Trophoblast cell (in vitro differentiated cells and primary cell): ENCODE measurements around the gene DMXL1.
"Not testable (repeated sequence)": the region's sequence is repeated elsewhere in the genome, so short reads cannot be mapped to it uniquely, and the experiment has no call there.

ENCODE experiments used
- DNase-seq, 2 donors: peaks; one replicate each; pipeline ENCODE4 v3.0.0-alpha.2; 2016
- H2AFZ ChIP-seq: 2 replicates; pipeline ENCODE4 v1.6.1; 2013; ENCODE audit warnings: low read length, moderate library complexity, mild to moderate bottlenecking; ENCODE audit not compliant: insufficient read depth, poor library complexity
- H2AK5ac ChIP-seq: 2 replicates; pipeline ENCODE4 v1.6.1; 2013; ENCODE audit warnings: mild to moderate bottlenecking, low read length
- H2BK120ac ChIP-seq: 2 replicates; pipeline ENCODE4 v1.6.1; 2013; ENCODE audit warnings: low read length, mild to moderate bottlenecking, moderate library complexity; ENCODE audit not compliant: insufficient read depth, poor library complexity
- H2BK12ac ChIP-seq: 2 replicates; pipeline ENCODE4 v1.6.1; 2013; ENCODE audit warnings: mild to moderate bottlenecking, low read length, moderate library complexity
- H2BK5ac ChIP-seq: 2 replicates; pipeline ENCODE4 v1.6.1; 2013; ENCODE audit warnings: low read length, low read depth, moderate library complexity, mild to moderate bottlenecking; ENCODE audit not compliant: poor library complexity
- H3K14ac ChIP-seq: 2 replicates; pipeline ENCODE4 v1.6.1; 2013; ENCODE audit warnings: mild to moderate bottlenecking, low read length
- H3K18ac ChIP-seq: 2 replicates; pipeline ENCODE4 v1.6.1; 2013; ENCODE audit warnings: mild to moderate bottlenecking, low read length
- H3K23ac ChIP-seq: 2 replicates; pipeline ENCODE4 v1.6.1; 2013; ENCODE audit warnings: low read length
- H3K27ac ChIP-seq: 2 replicates; pipeline ENCODE4 v1.5.1; 2013; ENCODE audit warnings: low read depth, mild to moderate bottlenecking, inconsistent platforms, low read length, moderate library complexity
- H3K27me3 ChIP-seq: 2 replicates; pipeline ENCODE4 v1.6.1; 2013; ENCODE audit warnings: inconsistent platforms, mild to moderate bottlenecking, low read length, moderate library complexity; ENCODE audit not compliant: insufficient read depth
- H3K36me3 ChIP-seq, 2 experiments: 1 replicate in 1 of 2; 2 replicates in 1 of 2; pipeline ENCODE4 v1.6.1; 2013; ENCODE audit warnings: low read length in 2 of 2, mild to moderate bottlenecking in 2 of 2, moderate library complexity in 1 of 2; ENCODE audit not compliant: insufficient read depth in 2 of 2, control insufficient read depth in 1 of 2
- H3K4ac ChIP-seq: 2 replicates; pipeline ENCODE4 v1.6.1; 2013; ENCODE audit warnings: low read depth, mild to moderate bottlenecking, low read length, moderate library complexity
- H3K4me1 ChIP-seq, 2 experiments: 1 replicate in 1 of 2; 2 replicates in 1 of 2; pipeline ENCODE4 v1.6.1; 2013; ENCODE audit warnings: low read length in 2 of 2, mild to moderate bottlenecking in 2 of 2, moderate library complexity in 1 of 2; ENCODE audit not compliant: insufficient read depth in 2 of 2, control insufficient read depth in 1 of 2
- H3K4me2 ChIP-seq: 2 replicates; pipeline ENCODE4 v1.6.1; 2013; ENCODE audit warnings: inconsistent platforms, mild to moderate bottlenecking, low read length, moderate library complexity
- H3K4me3 ChIP-seq: 2 replicates; pipeline ENCODE4 v1.5.1; 2013; ENCODE audit warnings: mild to moderate bottlenecking, low read depth, low read length, inconsistent platforms
- H3K79me1 ChIP-seq: one replicate; pipeline ENCODE4 v1.6.1; 2013; ENCODE audit warnings: low read length
- H3K79me2 ChIP-seq: 2 replicates; pipeline ENCODE4 v1.6.1; 2013; ENCODE audit warnings: low read length, mild to moderate bottlenecking; ENCODE audit not compliant: control insufficient read depth, insufficient read depth, poor library complexity
- H3K9ac ChIP-seq: 2 replicates; pipeline ENCODE4 v1.6.1; 2013; ENCODE audit warnings: mild to moderate bottlenecking, low read length
- H3K9me3 ChIP-seq: 2 replicates; pipeline ENCODE4 v1.6.1; 2013; ENCODE audit warnings: low read depth, mild to moderate bottlenecking, control low read depth, inconsistent platforms, low read length; ENCODE audit not compliant: insufficient read depth
- H4K12ac ChIP-seq: 2 replicates; pipeline ENCODE4 v1.6.1; 2013; ENCODE audit warnings: low read depth, mild to moderate bottlenecking, low read length, moderate library complexity
- H4K8ac ChIP-seq: 2 replicates; pipeline ENCODE4 v1.6.1; 2013; ENCODE audit warnings: low read depth, mild to moderate bottlenecking, low read length, moderate library complexity
- H4K91ac ChIP-seq: one replicate; pipeline ENCODE4 v1.6.1; 2013; ENCODE audit warnings: low read depth, mild to moderate bottlenecking, low read length, moderate library complexity
- WGBS: extraction: QIAGEN DNeasy Blood & Tissue Kit; methylation state at CpG from one replicate; pipeline ENCODE4 v1.1.7; 2013; ENCODE audit warnings: missing lambda C conversion rate; ENCODE audit not compliant: insufficient read length, insufficient coverage; ENCODE audit errors: extremely low coverage; 5-methylcytosine and 5-hydroxymethylcytosine counted together

The DMXL1 gene

GRCh38 chr5:119238265-119239118 lies 167.6 kb downstream of the DMXL1 start:
- no peaks in the 10 kb centered on the region for H3K9me3 ChIP-seq
- H3K27me3 ChIP-seq = no peaks in the 10 kb centered on the region
- H3K4me1 ChIP-seq = no peaks in the 10 kb centered on the region
- H3K4me2 ChIP-seq = no peak overlapping the region
- H4K8ac ChIP-seq = no peak overlapping the region
- H3K9ac ChIP-seq = no peak overlapping the region
- no peak overlapping the region for H3K4me3 ChIP-seq
- H2AFZ ChIP-seq = no peak overlapping the region
- no peak overlapping the region for H3K14ac ChIP-seq
- H3K79me2 ChIP-seq = no peaks in the 10 kb centered on the region
- no peaks in the 10 kb centered on the region for H3K79me1 ChIP-seq
- no peak for DNase-seq
- no peak overlapping the region for H4K91ac ChIP-seq
- no peak overlapping the region for H3K4ac ChIP-seq
- H3K18ac ChIP-seq = no peak overlapping the region
- no peaks in the 10 kb centered on the region for H3K36me3 ChIP-seq
- H2AK5ac ChIP-seq = no peak overlapping the region
- H2BK5ac ChIP-seq = no peak overlapping the region
- H2BK120ac ChIP-seq = no peak overlapping the region
- H3K23ac ChIP-seq = no peak overlapping the region
- no peak overlapping the region for H2BK12ac ChIP-seq
- no peak overlapping the region for H3K27ac ChIP-seq
- WGBS = no CpG with 5 or more reads among the region's 6 CpGs
- no peak overlapping the region for H4K12ac ChIP-seq

- H3K9ac ChIP-seq = no peak overlapping the region
- no peak overlapping the region for H3K14ac ChIP-seq
- H3K79me1 ChIP-seq = no peaks in the 10 kb centered on the region
- no peak overlapping the region for H2BK12ac ChIP-seq
- H3K4ac ChIP-seq = no peak overlapping the region
- H2AFZ ChIP-seq = no peak overlapping the region
- H3K23ac ChIP-seq = no peak overlapping the region
- no peak overlapping the region for H4K12ac ChIP-seq
- no peak for DNase-seq
- no peak overlapping the region for H3K27ac ChIP-seq
- no peaks in the 10 kb centered on the region for H3K36me3 ChIP-seq
- H3K18ac ChIP-seq = no peak overlapping the region
- no peak overlapping the region for H2BK5ac ChIP-seq
- H4K8ac ChIP-seq = no peak overlapping the region
- H3K79me2 ChIP-seq = no peaks in the 10 kb centered on the region
- H3K9me3 ChIP-seq = no peaks in the 10 kb centered on the region
- no peak overlapping the region for H3K4me3 ChIP-seq
- no peak overlapping the region for H3K4me2 ChIP-seq
- H3K27me3 ChIP-seq = no peaks in the 10 kb centered on the region
- H4K91ac ChIP-seq = no peak overlapping the region
- no peak overlapping the region for H2AK5ac ChIP-seq
- no peak overlapping the region for H2BK120ac ChIP-seq
- no peaks in the 10 kb centered on the region for H3K4me1 ChIP-seq
Measured at GRCh38 chr5:119239119-119239417, 168.2 kb downstream of the DMXL1 start.

GRCh38 chr5:119239826-119240225 lies 168.9 kb downstream of the DMXL1 start:
- H3K79me1 ChIP-seq, H3K9ac ChIP-seq, H4K12ac ChIP-seq, H4K91ac ChIP-seq, H3K79me2 ChIP-seq, H3K27ac ChIP-seq, H2BK12ac ChIP-seq, H3K4me2 ChIP-seq, H3K18ac ChIP-seq, H3K36me3 ChIP-seq, H3K27me3 ChIP-seq, H3K23ac ChIP-seq, H4K8ac ChIP-seq, H3K4me1 ChIP-seq, H2BK120ac ChIP-seq, H3K9me3 ChIP-seq, H3K4me3 ChIP-seq, H2AFZ ChIP-seq, DNase-seq, H2BK5ac ChIP-seq, H2AK5ac ChIP-seq, H3K4ac ChIP-seq, H3K14ac ChIP-seq: not testable (repeated sequence)
- WGBS = no CpG with 5 or more reads among the region's 3 CpGs

GRCh38 chr5:119243888-119244287 lies 173.0 kb downstream of the DMXL1 start:
- Histone ChIP-seq H2AFZ (no peak overlapping the region), H4K91ac (no peak overlapping the region), H3K36me3 (no peaks in the 10 kb centered on the region), H3K4me1 (no peaks in the 10 kb centered on the region), H2AK5ac (no peak overlapping the region), H4K12ac (no peak overlapping the region), H3K4ac (no peak overlapping the region), H2BK5ac (no peak overlapping the region), H2BK120ac (no peak overlapping the region), H2BK12ac (no peak overlapping the region), H3K27ac (no peak overlapping the region), H4K8ac (no peak overlapping the region), H3K4me2 (no peak overlapping the region), H3K79me1 (no peaks in the 10 kb centered on the region), H3K14ac (no peak overlapping the region), H3K27me3 (no peaks in the 10 kb centered on the region), H3K79me2 (no peaks in the 10 kb centered on the region), H3K9ac (no peak overlapping the region), H3K23ac (no peak overlapping the region), H3K18ac (no peak overlapping the region), H3K9me3 (no peaks in the 10 kb centered on the region), H3K4me3 (no peak overlapping the region)
- DNase-seq = peak in 1 of 2 donors; percentile 25
- WGBS = no CpG with 5 or more reads among the region's 3 CpGs
